Breast epithelium (tissue), 3 donors: ENCODE results near the gene TRIM21.

Source experiments
- CTCF ChIP-seq, 3 donors: fragments of 450-650 bp; IDR thresholded peaks; one replicate each; pipeline ENCODE4 v1.5.1; 2016 to 2017; ENCODE audit warnings: antibody characterized with exemption in 3 of 3, mild to moderate bottlenecking in 3 of 3, moderate library complexity in 3 of 3
- POLR2A ChIP-seq: fragments of 450-650 bp; IDR thresholded peaks from one replicate; pipeline ENCODE4 v1.6.1; 2016; ENCODE audit warnings: antibody characterized with exemption, mild to moderate bottlenecking, moderate library complexity
- POLR2AphosphoS5 ChIP-seq, 3 donors: sonication (generic); formaldehyde crosslinking; IDR thresholded peaks; one replicate each; pipeline ENCODE4 v1.6.1; 2017; ENCODE audit warnings: antibody characterized with exemption in 3 of 3

- TF ChIP-seq POLR2AphosphoS5 (IDR thresholded peaks at IDR 0.05) (no peak), CTCF (IDR thresholded peaks at IDR 0.05) (no peak), POLR2A (no peak)
Measured at GRCh38 chr11:4393209-4393857, at the start of gene TRIM21.
